GM21381 (cell line): ENCODE results near the gene ANTXR1.

Experiments used
- ATAC-seq: cut with Tn5 transposase; IDR thresholded peaks from one replicate; pipeline ENCODE4 v1.9.1; 2021; ENCODE audit warnings: mild to moderate bottlenecking, moderate library complexity; ENCODE audit not compliant: unreplicated experiment

The ANTXR1 gene

GRCh38 chr2:69067026-69067630, 54.1 kb downstream of the ANTXR1 start:
- no peak for ATAC-seq

DNA sequence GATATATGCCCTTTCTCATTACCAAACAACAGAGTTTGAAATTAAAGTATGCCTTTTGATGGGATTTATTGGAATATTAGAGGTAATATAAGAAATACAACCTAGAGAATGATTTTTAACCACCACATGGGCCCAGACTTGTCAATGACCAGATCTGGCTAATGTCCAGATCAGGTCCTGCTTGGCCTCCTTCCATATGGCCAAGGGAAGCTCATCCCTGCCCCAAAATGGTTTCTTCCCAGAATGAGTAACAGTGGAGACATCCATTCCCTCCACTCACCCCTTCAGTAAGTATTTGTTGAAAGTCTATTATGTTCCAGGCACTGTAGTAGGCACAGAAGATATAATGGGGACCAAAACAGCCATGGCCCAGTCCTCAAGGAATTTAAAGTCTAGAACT, 54.9 kb downstream of the ANTXR1 start:
- no peak for ATAC-seq

DNA sequence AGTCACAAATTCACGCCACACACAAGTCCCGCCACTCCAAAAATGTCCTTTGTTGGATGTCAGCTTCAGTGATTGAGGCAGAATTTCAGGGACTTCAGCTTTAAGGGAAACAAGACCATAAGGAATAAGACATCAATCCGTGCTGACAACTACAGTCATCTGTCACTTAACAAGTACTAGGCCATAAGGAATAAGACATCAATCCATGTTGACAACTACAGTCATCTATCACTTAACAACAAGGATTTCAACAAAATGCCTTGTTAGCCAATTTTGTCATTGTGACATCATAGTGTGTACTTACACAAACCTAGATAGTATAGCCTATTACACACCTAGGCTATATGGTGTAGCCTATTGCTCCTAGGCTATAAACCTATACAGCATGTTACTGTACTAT, 58.0 kb downstream of the ANTXR1 start:
- no peak for ATAC-seq

- no peak for ATAC-seq
Observed at GRCh38 chr2:69073928-69074570, 61.1 kb downstream of the ANTXR1 start.

DNA sequence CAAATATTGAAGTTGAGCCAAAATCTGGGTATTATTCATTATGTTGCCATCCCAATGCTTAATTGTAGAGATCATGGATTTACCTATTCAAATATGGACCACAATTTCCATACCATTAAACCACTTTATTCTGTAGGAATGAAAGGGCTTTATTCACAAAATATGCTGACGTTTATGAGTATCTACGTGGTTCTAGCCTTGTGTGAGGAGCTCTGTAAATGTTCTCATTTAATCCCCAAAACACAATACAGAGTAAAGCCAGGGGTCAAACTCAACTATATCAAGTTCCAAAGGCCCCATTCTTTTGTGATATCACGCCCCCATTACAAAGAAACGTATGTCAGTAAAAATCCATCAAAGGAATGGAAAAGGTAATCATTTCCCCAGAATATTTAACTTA, 61.9 kb downstream of the ANTXR1 start:
- ATAC-seq: no peak

- no peak for ATAC-seq
Observed at GRCh38 chr2:69075486-69075885, 62.5 kb downstream of the ANTXR1 start.

DNA sequence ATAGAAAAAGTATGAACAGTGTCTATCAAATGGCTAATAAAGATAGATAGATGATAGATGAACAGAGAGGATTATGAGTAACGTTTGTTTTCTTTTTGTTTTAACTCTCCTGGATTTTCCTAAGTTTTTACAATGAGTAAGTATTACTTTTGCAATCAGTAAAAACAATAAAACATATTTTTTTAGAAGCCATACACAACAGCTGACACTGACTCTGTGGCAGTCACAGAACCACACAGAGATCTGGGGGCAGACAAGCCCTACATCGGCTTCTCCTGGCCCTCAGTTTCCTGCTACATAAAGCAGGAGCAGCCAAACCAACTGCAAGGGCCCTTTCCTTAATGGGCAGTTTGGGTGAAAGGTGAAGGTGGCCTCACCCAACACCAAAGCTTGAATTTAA, 63.6 kb downstream of the ANTXR1 start:
- no peak for ATAC-seq

GRCh38 chr2:69077252-69077950, 64.4 kb downstream of the ANTXR1 start:
- ATAC-seq: no peak

GRCh38 chr2:69080071-69080470, 67.1 kb downstream of the ANTXR1 start:
- ATAC-seq: no peak

DNA sequence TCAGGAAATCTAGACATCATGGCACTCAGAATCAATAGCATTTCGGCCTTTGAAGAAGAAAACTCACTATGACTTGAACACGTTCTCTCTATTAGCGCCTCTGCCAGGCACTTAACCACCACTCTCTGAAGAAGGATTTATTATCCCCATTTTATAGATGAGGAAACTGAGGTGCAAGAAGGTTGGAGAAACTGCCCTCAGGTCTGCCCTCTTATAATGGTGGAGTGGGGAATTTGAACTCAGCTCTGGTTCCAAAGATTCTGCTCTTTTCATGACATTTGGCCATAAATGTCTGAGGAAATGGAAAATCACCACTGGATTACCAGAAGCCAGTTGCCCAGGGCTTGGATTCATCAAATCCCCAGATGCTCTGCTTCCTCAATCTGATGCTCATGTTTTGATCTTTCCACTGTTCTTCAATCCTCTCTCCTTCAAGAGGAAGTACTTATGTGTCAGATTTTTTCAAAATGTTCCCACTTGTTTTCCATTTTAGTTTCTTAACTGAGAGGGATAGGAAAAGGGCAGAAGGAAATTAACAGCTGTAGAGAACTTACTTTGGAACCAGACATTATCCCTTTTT, 68.1 kb downstream of the ANTXR1 start:
- ATAC-seq: no peak

- no peak for ATAC-seq
Observed at GRCh38 chr2:69081757-69082156, 68.8 kb downstream of the ANTXR1 start.

- no peak for ATAC-seq
Observed at GRCh38 chr2:69082430-69082997, 69.5 kb downstream of the ANTXR1 start.

DNA sequence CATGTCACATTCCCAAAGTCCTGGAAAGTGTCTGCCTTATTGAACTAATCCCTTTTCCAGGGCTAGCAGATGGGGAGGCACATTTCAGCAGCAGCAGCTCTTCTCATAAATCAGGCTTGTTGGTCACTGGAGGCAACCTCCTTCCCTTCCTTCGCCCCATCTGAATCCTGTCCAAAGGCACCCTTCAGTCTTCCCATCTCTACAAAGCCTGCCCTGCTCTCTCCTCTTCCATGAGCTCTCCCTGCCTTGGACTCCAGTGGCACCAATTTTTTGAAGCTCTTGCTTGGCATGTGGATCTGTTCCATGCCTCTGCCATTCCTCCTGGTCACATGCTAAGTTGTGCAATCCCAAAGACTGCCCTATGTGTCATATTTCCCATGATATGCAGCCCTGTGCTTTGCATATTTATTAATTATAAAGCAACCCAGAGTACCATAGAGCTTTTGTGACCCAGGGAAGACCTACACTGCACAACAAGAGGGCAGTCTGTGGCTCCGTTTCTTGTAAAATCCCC, 70.3 kb downstream of the ANTXR1 start:
- no peak for ATAC-seq

DNA sequence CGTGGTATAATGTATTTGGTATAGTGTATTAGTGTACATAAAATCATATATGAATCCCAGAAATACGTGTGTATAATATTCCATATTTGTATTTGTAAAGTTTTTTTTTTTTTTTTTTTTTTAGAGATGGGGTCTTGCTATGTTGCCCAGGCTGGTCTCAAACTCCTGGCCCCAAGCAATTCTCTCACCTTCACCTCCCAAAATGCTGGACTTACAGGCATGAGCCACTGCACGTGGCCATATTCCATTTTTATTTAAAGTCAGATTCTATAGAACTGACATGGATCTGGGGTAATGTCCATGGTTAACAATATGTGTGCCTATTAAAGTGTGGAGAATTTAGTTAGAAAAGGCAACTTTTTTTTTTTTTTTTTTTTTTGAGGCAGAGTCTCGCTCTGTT, 71.5 kb downstream of the ANTXR1 start:
- ATAC-seq: no peak

DNA sequence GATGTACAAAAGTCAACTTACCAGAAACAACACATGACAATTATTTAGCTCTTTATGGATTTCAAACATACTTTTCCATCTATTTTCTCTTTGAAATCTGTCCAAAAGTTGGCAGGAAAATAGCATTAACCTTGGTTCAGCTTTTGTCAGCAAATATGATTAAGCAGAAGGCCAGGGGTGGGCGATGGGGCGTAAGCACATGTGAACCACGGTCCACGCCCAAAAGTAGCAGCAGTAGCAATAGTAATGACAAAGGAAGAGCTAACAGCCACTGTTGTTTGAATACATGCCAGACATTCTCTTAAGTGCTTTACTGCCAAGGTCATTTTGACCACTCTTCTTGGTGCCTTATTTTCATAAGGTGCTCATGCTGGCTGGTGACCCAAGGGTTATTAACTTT, 73.5 kb downstream of the ANTXR1 start:
- ATAC-seq: no peak

- no peak for ATAC-seq
Observed at GRCh38 chr2:69087211-69087911, 74.4 kb downstream of the ANTXR1 start.

DNA sequence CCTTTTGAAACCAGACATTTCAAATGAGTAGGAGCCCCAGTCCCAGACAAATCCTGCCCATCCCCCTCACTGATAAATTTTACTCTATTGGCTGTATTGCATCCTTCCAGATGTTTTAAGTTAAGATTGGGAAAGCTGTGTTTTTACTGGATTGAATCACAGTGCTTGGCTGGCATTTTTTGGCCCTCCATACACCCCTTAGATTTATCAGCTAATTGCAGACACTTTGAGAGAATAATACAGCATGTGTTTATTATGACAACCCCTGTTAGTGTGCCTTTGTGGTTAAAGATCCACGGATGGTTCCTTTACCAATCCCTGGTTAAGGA, 74.9 kb downstream of the ANTXR1 start:
- no peak for ATAC-seq

DNA sequence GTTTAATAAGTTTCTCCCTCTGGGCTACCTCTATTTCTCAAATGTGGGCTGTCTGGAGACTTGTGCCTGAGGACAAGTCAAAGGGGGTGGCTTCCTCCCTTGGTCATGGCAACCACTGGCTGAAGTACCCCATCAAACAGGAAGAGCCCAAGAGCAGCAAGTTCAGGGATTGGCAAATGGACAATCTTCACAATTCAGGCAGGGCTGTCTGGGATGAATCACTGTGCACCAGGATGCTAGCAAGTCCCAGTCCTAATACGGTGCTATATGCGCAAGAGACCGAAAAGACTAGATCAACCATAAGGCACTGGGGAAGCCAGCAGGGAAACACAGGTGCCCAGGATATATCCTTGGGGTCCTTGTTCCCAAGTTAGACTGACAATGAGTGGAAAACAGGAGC, 75.5 kb downstream of the ANTXR1 start:
- ATAC-seq: no peak

GRCh38 chr2:69089266-69089665, 76.3 kb downstream of the ANTXR1 start:
- ATAC-seq: no peak

DNA sequence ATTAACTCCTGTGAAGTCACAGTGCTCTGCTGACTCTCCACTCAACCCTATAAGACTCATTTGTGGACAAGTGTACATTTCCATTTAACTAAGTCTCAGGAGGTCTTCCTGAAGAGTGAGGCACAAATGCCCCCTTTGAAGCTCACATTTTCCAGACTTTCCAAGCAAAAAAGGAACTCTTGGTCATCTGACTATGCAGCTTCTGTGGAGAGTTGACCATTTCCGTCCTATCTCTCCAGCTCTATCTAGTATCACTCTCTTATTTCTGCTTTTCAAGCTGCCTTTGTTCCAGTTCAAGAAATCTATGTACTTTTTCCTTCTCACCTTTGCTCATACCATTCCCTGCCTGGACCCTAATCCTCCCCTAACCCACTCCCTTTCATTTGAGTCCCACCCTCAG, 77.0 kb downstream of the ANTXR1 start:
- no peak for ATAC-seq

GRCh38 chr2:69090820-69091219, 77.8 kb downstream of the ANTXR1 start:
- no peak for ATAC-seq
